Endometrium (tissue), 2 donors: ENCODE measurements around the gene CCDC87.
"Not testable (repeated sequence)": the region's sequence is repeated elsewhere in the genome, so short reads cannot be mapped to it uniquely, and the experiment has no call there.

Source experiments
- FAIRE-seq: peaks from 2 replicates; lab custom pipeline; 2012; peaks lifted over from hg19 to GRCh38; lab: Jason Lieb, UNC
- donor health status: control.
- donor health status: control.

CCDC87 gene

DNA sequence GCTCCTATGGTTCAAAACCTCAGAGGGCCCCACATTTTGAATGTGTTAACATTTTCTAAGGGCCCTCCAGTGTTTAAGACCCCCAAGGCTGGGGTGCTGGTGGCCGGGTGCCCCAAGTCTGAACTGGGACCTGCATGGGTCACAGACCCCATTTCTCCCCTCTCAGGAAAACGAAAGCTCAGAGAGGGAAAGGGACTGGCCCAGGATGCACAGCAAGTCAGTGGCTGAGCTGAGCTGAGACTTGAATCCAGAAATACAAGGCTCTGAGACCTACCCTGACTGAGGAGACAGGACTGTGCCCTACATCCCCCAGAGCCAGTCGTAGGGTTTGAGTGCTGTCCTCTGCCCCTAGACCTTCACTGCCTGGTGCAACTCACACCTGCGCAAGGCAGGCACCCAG is 42.0 kb downstream of the CCDC87 start:
- FAIRE-seq: no peak

DNA sequence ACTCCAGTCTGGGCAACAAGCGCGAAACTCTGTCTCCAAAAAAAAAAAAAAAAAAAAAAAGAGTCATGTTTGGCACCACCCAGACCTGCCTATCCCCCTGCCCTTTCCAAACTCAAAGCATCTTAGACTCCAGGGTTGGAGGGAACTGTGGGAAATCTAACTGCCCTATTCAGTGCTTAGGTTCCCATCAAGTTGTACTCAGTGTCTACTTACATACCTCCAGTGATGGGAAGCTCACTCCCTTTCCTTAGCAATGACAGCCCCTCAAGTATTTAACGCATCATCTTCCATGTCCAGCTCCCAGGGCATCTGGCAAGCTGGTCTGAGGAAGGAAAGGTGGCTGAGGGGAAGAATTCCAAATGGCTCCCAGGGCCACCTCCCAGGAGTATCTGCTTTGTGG is 43.2 kb downstream of the CCDC87 start:
- FAIRE-seq: no peak

DNA sequence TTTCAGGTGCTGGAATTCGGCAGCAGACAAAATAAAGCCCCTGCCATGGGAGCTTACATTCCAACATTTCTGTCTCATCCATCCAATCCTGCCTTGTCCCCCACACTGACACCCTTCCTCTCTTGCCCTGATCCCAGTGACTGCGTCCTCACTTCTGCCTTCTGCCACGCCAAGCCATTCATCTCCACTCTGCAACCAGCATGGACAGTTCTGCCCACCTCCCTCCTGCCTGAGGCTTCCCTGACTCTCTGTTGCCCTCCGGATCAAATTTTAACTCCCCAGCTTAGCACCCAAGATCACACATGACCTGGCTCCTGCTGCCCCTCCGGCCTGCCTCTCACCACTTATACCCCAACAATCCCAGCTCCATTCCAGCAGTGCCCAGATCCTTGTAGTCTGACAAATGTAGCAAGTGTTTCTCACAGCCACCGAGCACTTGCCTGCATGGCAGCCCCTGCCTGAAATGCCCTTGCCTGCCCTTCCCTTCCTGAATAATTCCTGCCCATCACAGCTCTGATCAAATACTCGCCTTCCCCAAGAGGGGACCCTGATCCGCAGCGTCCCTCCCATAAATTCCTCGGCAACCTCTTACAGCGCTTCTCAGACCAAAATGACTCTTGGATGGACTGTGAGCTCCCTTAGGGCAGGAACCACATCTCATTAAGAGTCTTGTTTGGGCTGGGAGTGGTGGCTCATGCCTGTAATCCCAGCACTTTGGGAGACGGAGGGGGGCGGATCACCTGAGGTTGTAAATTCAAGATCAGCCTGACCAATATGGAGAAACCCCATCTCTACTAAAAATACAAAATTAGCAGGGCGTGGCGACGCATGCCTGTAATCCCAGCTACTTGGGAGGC is 43.9 kb downstream of the CCDC87 start:
- no peak for FAIRE-seq

DNA sequence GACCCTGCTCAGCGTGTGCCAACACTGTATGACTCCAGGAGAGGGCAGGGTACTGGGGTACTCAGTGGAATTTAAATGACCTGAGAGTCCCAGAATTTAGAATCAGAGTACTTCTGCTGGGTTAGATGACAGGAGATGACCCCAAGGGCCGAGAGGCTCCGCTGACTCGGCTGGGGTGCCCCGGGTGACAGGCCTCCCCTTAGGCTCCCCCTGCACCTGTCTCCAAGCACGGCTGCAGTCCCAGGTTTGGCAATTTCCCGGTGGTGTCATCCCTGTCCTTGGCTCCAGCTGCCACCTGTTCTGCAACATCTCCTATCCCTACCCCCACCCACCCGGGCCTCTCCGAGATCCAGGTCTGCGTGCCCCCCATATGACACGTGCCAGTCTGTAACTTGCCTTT is 44.8 kb downstream of the CCDC87 start:
- FAIRE-seq: no peak

DNA sequence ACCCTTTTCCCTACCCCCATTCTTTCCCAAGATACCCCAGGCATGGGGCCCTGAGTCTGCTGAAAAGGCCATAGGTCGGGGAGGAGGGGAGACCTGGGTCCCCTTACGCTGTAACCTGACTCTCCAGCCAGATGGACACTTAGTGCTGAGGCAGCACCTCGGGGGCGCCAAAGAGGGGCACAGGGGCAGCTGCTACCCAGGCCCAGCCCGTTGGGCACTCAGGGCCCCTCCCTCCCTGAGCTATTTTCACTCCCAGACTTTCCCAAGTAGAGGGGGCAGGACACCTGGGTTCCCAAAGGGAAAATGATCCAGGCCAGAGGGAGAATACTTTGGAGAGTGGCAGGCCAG is 45.2 kb downstream of the CCDC87 start:
- no peak for FAIRE-seq

DNA sequence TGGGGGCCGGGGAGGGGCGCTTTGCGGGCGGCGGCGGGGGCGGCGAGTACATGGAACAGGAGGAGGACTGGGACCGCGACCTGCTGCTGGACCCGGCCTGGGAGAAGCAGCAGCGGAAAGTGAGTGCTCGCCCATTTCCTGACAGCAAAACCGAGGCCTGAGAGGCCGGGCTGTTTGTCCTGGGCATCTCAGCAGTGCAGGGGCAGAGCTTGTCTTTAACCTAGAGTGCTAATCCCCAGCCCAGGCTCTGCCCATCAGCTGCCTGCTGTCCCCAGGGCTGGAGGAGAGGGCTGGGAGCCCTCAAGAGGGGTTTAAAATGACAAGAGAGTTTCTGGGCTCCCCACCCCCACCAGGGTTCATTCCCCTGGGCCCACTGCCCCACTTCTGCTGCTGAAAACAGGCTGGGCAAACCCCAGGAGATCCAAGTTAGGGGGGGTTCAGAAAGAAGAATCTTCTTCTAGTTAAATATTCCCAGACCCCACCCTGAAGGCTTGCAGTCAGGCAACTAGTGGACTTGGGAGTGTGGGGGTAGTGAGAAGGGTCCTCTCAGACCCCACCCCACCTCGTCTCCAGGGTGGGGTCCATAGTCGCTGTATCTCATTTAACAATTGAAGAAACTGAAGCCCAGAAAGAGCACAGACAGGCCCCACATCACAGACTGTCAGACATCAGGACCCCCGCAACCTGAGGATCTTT is 45.7 kb downstream of the CCDC87 start:
- FAIRE-seq: no peak

DNA sequence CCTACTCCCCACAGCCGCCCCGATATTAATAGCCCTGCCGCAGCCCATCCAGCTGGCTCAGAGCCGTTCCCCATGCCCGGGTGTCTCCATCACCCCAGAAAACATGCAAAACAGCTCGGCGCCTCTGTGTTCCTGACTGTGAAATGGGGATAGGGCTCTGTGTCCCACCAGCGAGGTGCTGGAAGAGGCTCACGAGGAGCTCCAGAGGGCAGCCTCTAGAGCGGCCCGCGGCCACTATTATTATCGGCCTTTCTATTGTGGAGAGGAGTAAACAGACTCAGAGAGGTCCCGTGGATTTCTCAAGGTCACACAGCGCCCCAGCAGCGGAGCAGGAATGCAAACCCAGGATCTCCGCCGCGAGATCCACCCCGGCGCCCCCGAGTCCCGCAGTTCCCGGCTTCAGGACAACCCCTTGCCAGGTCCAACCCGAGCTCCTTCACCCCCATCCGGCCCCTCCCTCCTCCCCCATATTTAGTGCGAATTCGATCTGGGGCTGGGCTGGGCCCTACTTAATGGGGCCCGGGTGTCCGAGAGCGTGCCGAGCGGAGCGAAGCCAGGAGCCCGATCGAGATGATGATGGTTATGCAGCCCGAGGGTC is 46.4 kb downstream of the CCDC87 start, which contains the start of gene ACTN3:
ACTN3 (plus strand) TSS at position 536 of the 598 bp plus-strand sequence; CDS start at position 571, 35 bp downstream.
- FAIRE-seq: no peak

DNA sequence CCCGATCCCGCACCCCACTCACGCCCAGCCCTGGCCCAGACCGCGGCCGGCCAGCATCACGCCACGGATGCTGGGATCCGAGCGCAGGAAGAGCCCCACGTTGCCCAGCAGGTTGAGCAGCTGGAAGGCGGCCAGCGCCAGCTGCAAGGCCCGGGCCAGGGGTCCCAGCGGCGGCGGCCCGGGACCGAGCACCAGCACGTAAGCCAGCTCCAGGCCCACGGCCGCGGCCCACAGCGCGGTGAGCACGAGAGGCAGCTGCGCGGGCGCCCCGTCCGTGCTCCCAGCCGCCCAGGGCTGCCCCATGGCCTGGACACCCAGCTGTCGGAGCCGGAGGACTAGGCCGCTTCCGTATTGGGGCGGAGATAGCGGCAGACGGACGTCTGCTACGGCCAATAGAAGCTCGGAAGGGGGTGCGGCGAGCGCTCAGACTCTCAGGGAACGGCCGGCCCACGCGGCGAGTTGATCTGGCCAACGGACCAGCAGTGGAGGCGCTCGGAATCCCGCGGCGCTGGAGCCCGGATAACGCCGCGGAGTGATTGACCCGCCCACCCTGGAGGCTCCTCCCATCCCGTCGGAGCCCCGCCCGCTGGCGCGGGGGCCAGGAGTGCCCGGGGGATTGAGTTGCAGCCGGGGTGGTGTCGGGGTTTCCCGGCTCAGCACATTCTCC is 47.0 kb downstream of the CCDC87 start, which contains the start of gene ZDHHC24:
ZDHHC24 (minus strand) TSS at position 348 of the 667 bp plus-strand sequence; CDS start at position 303, 45 bp downstream.
- FAIRE-seq: peak; percentile 89

DNA sequence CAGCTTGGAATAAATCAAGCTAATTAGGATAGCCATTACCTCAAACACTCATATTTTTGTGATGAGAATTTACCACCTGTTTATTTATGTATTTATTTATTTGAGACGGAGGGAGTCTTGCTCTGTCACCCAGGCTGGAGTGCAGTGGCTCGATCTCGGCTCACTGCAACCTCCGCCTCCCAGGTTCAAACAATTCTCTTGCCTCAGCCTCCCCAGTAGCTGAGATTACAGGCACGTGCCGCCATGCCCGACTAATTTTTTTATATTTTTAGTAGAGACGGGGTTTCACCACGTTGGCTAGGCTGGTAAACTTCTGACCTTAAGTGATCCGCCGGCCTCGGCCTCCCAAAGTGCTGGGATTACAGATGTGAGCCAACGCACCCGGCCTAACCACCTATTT is 47.9 kb downstream of the CCDC87 start:
- FAIRE-seq: not testable (repeated sequence)

DNA sequence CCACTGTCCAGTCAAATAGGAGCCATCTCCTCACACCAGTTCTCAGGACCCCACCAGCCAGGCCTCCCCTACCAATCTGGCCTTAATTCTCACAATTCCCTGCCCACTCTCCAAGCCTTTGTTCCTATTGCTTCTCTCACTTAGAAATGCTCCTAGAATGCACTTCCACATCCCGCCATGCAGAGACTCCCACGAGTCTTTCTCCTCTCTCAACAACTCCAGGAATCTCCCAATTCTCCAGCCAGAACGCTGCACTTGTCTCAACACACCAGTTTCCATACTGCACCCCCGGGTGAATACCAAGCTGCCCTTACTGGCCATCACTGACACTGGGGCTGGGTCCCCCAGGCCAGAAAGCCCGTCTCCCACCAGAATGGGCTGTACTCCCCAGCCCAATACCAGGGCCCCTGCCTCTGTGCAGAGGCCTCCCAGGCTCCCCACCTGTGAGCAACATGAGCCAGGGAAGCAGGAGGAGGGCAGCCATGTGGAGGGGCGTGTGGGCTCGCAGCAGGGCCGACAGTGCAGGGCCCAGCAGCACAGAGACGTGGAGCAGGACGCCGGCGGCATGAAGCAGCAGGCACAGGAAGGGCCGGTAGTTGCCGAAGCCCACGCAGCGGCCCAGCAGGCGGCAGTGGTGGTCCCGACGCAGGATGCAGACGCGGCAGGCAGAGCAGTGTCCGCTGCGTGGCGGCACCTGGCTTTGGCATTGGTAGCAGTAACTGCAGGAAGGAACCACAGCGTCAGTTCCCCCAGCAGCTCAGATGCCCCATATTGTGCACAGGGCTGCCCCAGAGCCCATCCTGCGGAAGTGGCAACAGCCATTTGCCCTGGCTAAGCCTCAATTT is 49.4 kb downstream of the CCDC87 start:
- no peak for FAIRE-seq

DNA sequence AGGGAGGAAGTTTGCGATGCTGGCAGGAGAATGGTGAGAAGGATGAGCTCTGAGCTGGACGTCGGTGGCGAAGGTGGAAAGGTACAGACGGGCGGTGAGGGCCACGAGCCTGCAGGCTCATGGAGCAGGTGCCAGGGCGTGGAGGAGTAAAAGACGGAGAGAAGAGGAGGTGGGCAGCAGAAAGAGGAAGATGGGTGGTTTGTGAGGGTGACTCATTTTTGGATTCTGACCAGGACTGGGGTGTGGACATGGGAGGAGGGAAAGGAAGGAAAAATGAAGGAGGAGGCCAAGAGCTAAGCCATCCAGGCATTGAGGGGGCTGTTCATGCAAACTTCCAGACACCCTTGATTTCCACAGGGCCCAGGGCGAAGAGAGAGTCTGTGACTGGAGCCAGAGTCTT is 50.5 kb downstream of the CCDC87 start:
- no peak for FAIRE-seq

DNA sequence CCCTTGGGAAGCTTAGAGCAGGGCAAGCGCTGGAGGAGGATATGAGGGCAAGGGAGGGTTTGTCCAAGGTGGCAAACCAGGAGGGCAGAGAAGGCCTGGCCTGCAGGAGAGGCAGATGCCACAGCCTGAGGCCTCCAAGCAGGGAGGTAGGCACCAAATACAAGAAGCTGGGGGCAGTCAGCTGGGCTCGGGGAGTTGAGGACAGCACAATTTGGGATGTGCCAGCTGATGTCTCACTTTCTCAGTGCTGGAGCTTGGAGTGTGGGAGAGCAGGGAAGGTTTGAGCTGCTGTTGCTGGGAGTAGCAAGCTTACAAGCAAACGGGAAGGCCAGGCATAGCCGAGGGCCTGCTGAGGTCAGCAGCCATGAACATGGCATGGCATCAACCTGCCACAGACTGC is 51.0 kb downstream of the CCDC87 start:
- no peak for FAIRE-seq

DNA sequence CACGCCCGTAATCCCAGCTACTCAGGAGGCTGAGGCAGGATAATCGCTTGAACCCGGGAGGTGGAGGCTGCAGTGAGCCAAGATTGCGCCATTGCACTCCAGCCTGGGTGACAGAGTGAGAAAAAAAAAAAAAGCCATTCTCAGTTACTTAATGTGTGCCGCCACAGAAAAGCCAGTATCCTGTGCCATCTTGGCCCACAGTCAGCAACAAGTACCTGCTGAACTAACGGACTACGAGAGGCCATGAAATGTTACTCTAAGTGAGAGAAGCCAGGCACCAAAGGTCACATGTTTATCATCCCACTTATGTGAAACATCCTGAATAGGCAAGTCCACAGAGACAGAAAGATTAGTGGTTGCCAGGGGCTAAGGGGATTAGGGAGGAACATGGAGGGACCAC is 52.3 kb downstream of the CCDC87 start:
- not testable (repeated sequence) for FAIRE-seq
